ENCODE measurements around the gene ITSN1. TPM values are rescaled to one million over a fixed set of nuclear protein-coding genes. Genes with fewer than 3 reads are reported as not detected.

ITSN1 gene
- total RNA-seq, 1 experiment from 2014 or later = 88.5 TPM

DNA sequence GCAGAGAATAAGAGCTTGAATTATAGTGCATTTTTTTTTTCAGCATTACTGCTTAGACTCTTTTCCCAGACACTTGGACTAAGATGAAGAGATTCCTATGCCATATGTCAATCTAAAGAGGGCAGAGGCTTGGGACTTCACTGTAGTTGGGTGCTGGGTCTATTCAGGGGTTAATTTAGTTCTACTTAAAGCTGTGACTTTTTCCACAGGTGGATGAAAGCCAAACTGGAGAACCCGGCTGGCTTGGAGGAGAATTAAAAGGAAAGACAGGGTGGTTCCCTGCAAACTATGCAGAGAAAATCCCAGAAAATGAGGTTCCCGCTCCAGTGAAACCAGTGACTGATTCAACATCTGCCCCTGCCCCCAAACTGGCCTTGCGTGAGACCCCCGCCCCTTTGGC is 168.5 kb downstream of the ITSN1 start:
- Histone ChIP-seq H3K4me1 (peaks cover 6% of the 10 kb centered on the region; the same call in 1 of the 2 replicates), H3K27me3 (replicated peaks; ENCODE audit: control insufficient read depth, insufficient read depth, low read length) (no peaks in the 10 kb centered on the region), H3K36me3 (ENCODE audit: control insufficient read depth, insufficient read depth, low read length) (0 out of 2 replicates have a peak, but pooled peaks cover 2% of the 10 kb centered on the region), H3K4me3 (ENCODE audit: low read depth, low read length) (no peak overlapping the region), H3K9me3 (no peaks in the 10 kb centered on the region)
- CTCF ChIA-PET = no interaction called here
- Mint-ChIP-seq H3K9me3 (ENCODE audit: unreplicated experiment) (no peaks in the 10 kb centered on the region), H3K27me3 (ENCODE audit: insufficient read depth, unreplicated experiment) (no peaks in the 10 kb centered on the region), H3K4me1 (ENCODE audit: low read depth, unreplicated experiment) (no peaks in the 10 kb centered on the region), H3K36me3 (ENCODE audit: insufficient read depth, unreplicated experiment) (peaks cover 54% of the 10 kb centered on the region), H3K27ac (ENCODE audit: unreplicated experiment) (no peak overlapping the region), H3K4me3 (ENCODE audit: unreplicated experiment) (no peak overlapping the region)
- no TSS peak for BruUV-seq (replicated peaks)
- no peak for TF ChIP-seq CTCF (IDR thresholded peaks at IDR 0.05; ENCODE audit: insufficient read depth in 1 of 2, low read depth in 1 of 2, low read length in 1 of 2, severe bottlenecking in 1 of 2, unreplicated experiment in 1 of 2)
- intact Hi-C loops (cut with micrococcal nuclease; ENCODE audit: unreplicated experiment) = no loop called here
- no peak for DNase-seq
- POLR2A ChIA-PET = no interaction called here

DNA sequence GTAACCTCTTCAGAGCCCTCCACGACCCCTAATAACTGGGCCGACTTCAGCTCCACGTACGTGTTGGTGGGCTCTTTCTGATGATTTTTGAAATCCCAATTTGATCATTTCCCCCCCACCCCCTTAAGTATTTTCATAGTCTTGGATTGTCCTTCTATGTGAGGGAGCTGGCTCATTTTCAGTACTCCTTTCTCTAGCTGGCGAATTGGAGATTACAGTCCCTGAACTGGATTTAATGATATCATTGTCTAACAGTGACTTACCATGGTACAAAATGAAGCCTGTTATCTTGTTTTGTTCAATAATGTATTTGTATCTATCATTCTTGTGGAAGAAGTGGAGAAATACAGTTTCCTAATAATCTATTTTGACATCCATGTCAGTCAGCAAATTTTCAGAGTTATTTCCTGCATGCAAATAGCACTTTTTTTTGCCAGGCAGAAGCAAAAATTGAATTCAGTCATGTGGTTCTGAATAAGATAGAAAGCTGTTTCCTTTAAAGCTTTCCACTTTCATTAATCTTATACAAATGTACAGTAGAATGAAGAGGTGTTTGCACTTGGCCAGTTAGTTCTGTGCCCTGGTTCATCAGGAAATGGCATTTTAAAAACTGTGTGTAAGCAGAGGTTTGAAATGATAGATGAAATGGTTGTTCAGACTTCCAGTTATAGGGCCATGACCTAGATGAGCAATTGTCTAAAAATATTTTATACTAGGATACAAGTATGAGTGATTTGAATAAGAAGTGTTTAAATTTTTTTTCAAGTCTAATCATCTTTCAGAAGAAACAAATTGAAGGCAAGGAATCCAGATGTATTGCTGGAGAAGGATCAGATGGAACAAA is 169.1 kb downstream of the ITSN1 start:
- no peaks in the 10 kb centered on the region for H3K9me3 Mint-ChIP-seq (ENCODE audit: unreplicated experiment)
- no peaks in the 10 kb centered on the region for H3K4me1 Mint-ChIP-seq (ENCODE audit: low read depth, unreplicated experiment)
- TF ChIP-seq CTCF (IDR thresholded peaks at IDR 0.05; ENCODE audit: insufficient read depth in 1 of 2, low read depth in 1 of 2, low read length in 1 of 2, severe bottlenecking in 1 of 2, unreplicated experiment in 1 of 2) = no peak
- H3K4me3 Mint-ChIP-seq (ENCODE audit: unreplicated experiment) = no peak overlapping the region
- H3K4me3 ChIP-seq (ENCODE audit: low read depth, low read length) = no peak overlapping the region
- H3K36me3 Mint-ChIP-seq (ENCODE audit: insufficient read depth, unreplicated experiment) = peaks cover 58% of the 10 kb centered on the region
- no peaks in the 10 kb centered on the region for H3K27me3 Mint-ChIP-seq (ENCODE audit: insufficient read depth, unreplicated experiment)
- H3K9me3 ChIP-seq = no peaks in the 10 kb centered on the region
- 0 out of 2 replicates have a peak, but pooled peaks cover 2% of the 10 kb centered on the region for H3K36me3 ChIP-seq (ENCODE audit: control insufficient read depth, insufficient read depth, low read length)
- no TSS peak for BruUV-seq (replicated peaks)
- no peak for DNase-seq
- H3K4me1 ChIP-seq = peaks cover 6% of the 10 kb centered on the region; the same call in 1 of the 2 replicates
- intact Hi-C loops (cut with micrococcal nuclease; ENCODE audit: unreplicated experiment) = no loop called here
- ChIA-PET POLR2A (no interaction called here), CTCF (no interaction called here)
- H3K27ac Mint-ChIP-seq (ENCODE audit: unreplicated experiment) = no peak overlapping the region
- H3K27me3 ChIP-seq (replicated peaks; ENCODE audit: control insufficient read depth, insufficient read depth, low read length) = no peaks in the 10 kb centered on the region

DNA sequence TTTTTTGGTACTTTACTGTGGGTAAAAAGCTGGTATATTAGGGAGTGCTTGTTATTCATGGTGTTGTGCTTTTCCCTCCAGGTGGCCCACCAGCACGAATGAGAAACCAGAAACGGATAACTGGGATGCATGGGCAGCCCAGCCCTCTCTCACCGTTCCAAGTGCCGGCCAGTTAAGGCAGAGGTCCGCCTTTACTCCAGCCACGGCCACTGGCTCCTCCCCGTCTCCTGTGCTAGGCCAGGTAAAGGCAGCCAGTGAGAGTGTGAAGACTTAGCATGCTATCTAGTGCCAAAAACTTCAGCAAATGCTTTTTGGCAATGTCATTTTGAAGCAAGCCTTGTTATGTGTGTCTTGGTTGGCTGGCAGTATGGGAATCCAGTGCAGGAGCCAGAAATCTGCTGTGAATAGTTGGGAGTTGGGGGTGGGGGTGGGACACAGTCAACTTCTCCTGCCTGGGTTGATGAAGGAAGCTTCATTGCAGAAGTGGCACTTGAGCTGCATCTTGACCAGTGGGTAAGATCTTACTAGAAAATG is 171.6 kb downstream of the ITSN1 start:
- no peak for TF ChIP-seq CTCF (IDR thresholded peaks at IDR 0.05; ENCODE audit: insufficient read depth in 1 of 2, low read depth in 1 of 2, low read length in 1 of 2, severe bottlenecking in 1 of 2, unreplicated experiment in 1 of 2)
- H3K4me3 ChIP-seq (ENCODE audit: low read depth, low read length) = no peak overlapping the region
- no peak overlapping the region for H3K27ac Mint-ChIP-seq (ENCODE audit: unreplicated experiment)
- peaks cover 64% of the 10 kb centered on the region for H3K36me3 Mint-ChIP-seq (ENCODE audit: insufficient read depth, unreplicated experiment)
- H3K27me3 ChIP-seq (replicated peaks; ENCODE audit: control insufficient read depth, insufficient read depth, low read length) = no peaks in the 10 kb centered on the region
- ChIA-PET POLR2A (no interaction called here), CTCF (no interaction called here)
- no TSS peak for BruUV-seq (replicated peaks)
- 0 out of 2 replicates have a peak, but pooled peaks cover 2% of the 10 kb centered on the region for H3K36me3 ChIP-seq (ENCODE audit: control insufficient read depth, insufficient read depth, low read length)
- H3K4me1 ChIP-seq = no peaks in the 10 kb centered on the region
- H3K4me3 Mint-ChIP-seq (ENCODE audit: unreplicated experiment) = no peak overlapping the region
- H3K9me3 Mint-ChIP-seq (ENCODE audit: unreplicated experiment) = no peaks in the 10 kb centered on the region
- H3K9me3 ChIP-seq = no peaks in the 10 kb centered on the region
- no peaks in the 10 kb centered on the region for H3K27me3 Mint-ChIP-seq (ENCODE audit: insufficient read depth, unreplicated experiment)
- intact Hi-C loops (cut with micrococcal nuclease; ENCODE audit: unreplicated experiment) = no loop called here
- DNase-seq = no peak
- H3K4me1 Mint-ChIP-seq (ENCODE audit: low read depth, unreplicated experiment) = no peaks in the 10 kb centered on the region

Data from Caco-2 (cell line).